Loucy (cell line): ENCODE results near the gene CDH4.

Experiments used
- H2AFZ ChIP-seq: fragments of 200-600 bp; sonication (generic); 2 replicates; pipeline ENCODE4 v1.6.0; 2016; ENCODE audit warnings: antibody characterized with exemption, mild to moderate bottlenecking, low read length, moderate library complexity
- H3F3A ChIP-seq: fragments of 200-600 bp; 2 replicates; pipeline ENCODE4 v1.6.0; 2016; ENCODE audit warnings: antibody characterized with exemption, low read depth, mild to moderate bottlenecking
- H3K27me3 ChIP-seq: fragments of 200-600 bp; sonication (generic); 2 replicates; pipeline ENCODE4 v1.6.1; 2014; ENCODE audit warnings: low read length, mild to moderate bottlenecking; ENCODE audit not compliant: insufficient read depth, poor library complexity, severe bottlenecking
- H3K36me3 ChIP-seq: fragments of 200-600 bp; sonication (generic); 2 replicates; pipeline ENCODE4 v1.6.1; 2016; ENCODE audit warnings: low read length; ENCODE audit not compliant: insufficient read depth
- H3K4me1 ChIP-seq: fragments of 200-600 bp; sonication (generic); 2 replicates; pipeline ENCODE4 v1.5.1; 2014; ENCODE audit warnings: low read length, mild to moderate bottlenecking; ENCODE audit not compliant: insufficient read depth, poor library complexity, severe bottlenecking
- H3K4me2 ChIP-seq: fragments of 200-600 bp; sonication (generic); 2 replicates; pipeline ENCODE4 v1.6.0; 2014; ENCODE audit warnings: antibody characterized with exemption, low read length, low read depth, mild to moderate bottlenecking; ENCODE audit not compliant: poor library complexity, severe bottlenecking
- H3K4me3 ChIP-seq: fragments of 200-600 bp; sonication (generic); 2 replicates; pipeline ENCODE4 v1.5.1; 2014; ENCODE audit warnings: low read length, mild to moderate bottlenecking, mixed read lengths; ENCODE audit not compliant: poor library complexity, severe bottlenecking
- H3K79me2 ChIP-seq: fragments of 200-600 bp; sonication (generic); 2 replicates; pipeline ENCODE4 v1.6.1; 2014; ENCODE audit warnings: low read length; ENCODE audit not compliant: insufficient read depth
- H3K9ac ChIP-seq: fragments of 200-600 bp; sonication (generic); 2 replicates; pipeline ENCODE4 v1.6.0; 2014; ENCODE audit warnings: mild to moderate bottlenecking, low read depth, low read length, moderate library complexity; ENCODE audit not compliant: poor library complexity, severe bottlenecking
- H3K9me2 ChIP-seq: fragments of 200-600 bp; sonication (generic); replicated peaks from 2 replicates; pipeline ENCODE4 v1.6.1; 2016; ENCODE audit warnings: low read depth, low read length, mixed read lengths
- H3K9me3 ChIP-seq: fragments of 200-600 bp; sonication (generic); 2 replicates; pipeline ENCODE4 v1.6.1; 2014; ENCODE audit warnings: mild to moderate bottlenecking, antibody characterized with exemption, low read length, low read depth; ENCODE audit not compliant: insufficient read depth
- H4K20me1 ChIP-seq: fragments of 200-600 bp; sonication (generic); 2 replicates; pipeline ENCODE4 v1.6.0; 2014; ENCODE audit warnings: antibody characterized with exemption, low read length, mild to moderate bottlenecking; ENCODE audit not compliant: insufficient read depth, poor library complexity, severe bottlenecking
- CTCF ChIP-seq: fragments of 200-600 bp; sonication (generic); conservative IDR thresholded peaks from 2 replicates; pipeline ENCODE4 v1.5.1; 2014; ENCODE audit warnings: mild to moderate bottlenecking, antibody characterized with exemption, low read length
- EZH2phosphoT487 ChIP-seq: fragments of 200-600 bp; IDR thresholded peaks from 2 replicates; pipeline ENCODE4 v1.6.1; 2018; ENCODE audit warnings: antibody characterized with exemption, mild to moderate bottlenecking, moderate library complexity, borderline replicate concordance

Gene CDH4

GRCh38 chr20:61445741-61446140, 193.7 kb downstream of the CDH4 start:
- no peak overlapping the region for H2AFZ ChIP-seq
- no peaks in the 10 kb centered on the region for H3K9me2 ChIP-seq
- no peak overlapping the region for H3K4me3 ChIP-seq
- H4K20me1 ChIP-seq, result no peaks in the 10 kb centered on the region
- TF ChIP-seq CTCF (no peak), EZH2phosphoT487 (no peak)
- no peaks in the 10 kb centered on the region for H3K9me3 ChIP-seq
- H3K27me3 ChIP-seq, result no peaks in the 10 kb centered on the region
- no peaks in the 10 kb centered on the region for H3K79me2 ChIP-seq
- no peak overlapping the region for H3K9ac ChIP-seq
- no peaks in the 10 kb centered on the region for H3K4me1 ChIP-seq
- no peak overlapping the region for H3K4me2 ChIP-seq
- H3K36me3 ChIP-seq, result no peaks in the 10 kb centered on the region
- H3F3A ChIP-seq, result no peaks in the 10 kb centered on the region

- H3K9me3 ChIP-seq, result no peaks in the 10 kb centered on the region
- H3K36me3 ChIP-seq, result no peaks in the 10 kb centered on the region
- no peak overlapping the region for H3K4me2 ChIP-seq
- no peaks in the 10 kb centered on the region for H3K27me3 ChIP-seq
- no peaks in the 10 kb centered on the region for H3K9me2 ChIP-seq
- no peak overlapping the region for H3K4me3 ChIP-seq
- TF ChIP-seq CTCF, result no peak
- no peak for TF ChIP-seq EZH2phosphoT487
- no peaks in the 10 kb centered on the region for H3K4me1 ChIP-seq
- H3K79me2 ChIP-seq, result no peaks in the 10 kb centered on the region
- H3F3A ChIP-seq, result no peaks in the 10 kb centered on the region
- no peak overlapping the region for H2AFZ ChIP-seq
- no peaks in the 10 kb centered on the region for H4K20me1 ChIP-seq
- H3K9ac ChIP-seq, result no peak overlapping the region
Observed at GRCh38 chr20:61447952-61448351, 195.9 kb downstream of the CDH4 start.

- H3F3A ChIP-seq, result no peaks in the 10 kb centered on the region
- TF ChIP-seq EZH2phosphoT487 (no peak), CTCF (no peak)
- H3K27me3 ChIP-seq, result no peaks in the 10 kb centered on the region
- H3K4me1 ChIP-seq, result no peaks in the 10 kb centered on the region
- H3K36me3 ChIP-seq, result no peaks in the 10 kb centered on the region
- no peaks in the 10 kb centered on the region for H3K9me2 ChIP-seq
- no peaks in the 10 kb centered on the region for H4K20me1 ChIP-seq
- no peak overlapping the region for H3K9ac ChIP-seq
- no peaks in the 10 kb centered on the region for H3K79me2 ChIP-seq
- H3K9me3 ChIP-seq, result no peaks in the 10 kb centered on the region
- H2AFZ ChIP-seq, result no peak overlapping the region
- no peak overlapping the region for H3K4me2 ChIP-seq
- H3K4me3 ChIP-seq, result no peak overlapping the region
Observed at GRCh38 chr20:61448386-61448785, 196.3 kb downstream of the CDH4 start.
